Body of pancreas (tissue), 4 donors: ENCODE results near the gene DNAJC1. TPM values are rescaled to one million over a fixed set of nuclear protein-coding genes. Genes with fewer than 3 reads are reported as not detected.
A peak's percentile ranks its signal among the peaks of the same experiment; 100 is the strongest.

Experiments used
- ATAC-seq: fragments of 150-250 bp; one replicate; pipeline ENCODE4 v1.9.1; 2016
- DNase-seq, 4 donors: peaks; one replicate each; pipeline ENCODE4 v3.0.0-alpha.2; 2019
- H3K27ac ChIP-seq, 4 donors: fragments of 200-600 bp; sonication (generic); 1 replicate in 3 of 4; 2 replicates in 1 of 4; pipeline versions ENCODE4 v1.5.1 to v1.6.1; 2016 to 2019; ENCODE audit warnings: mild to moderate bottlenecking in 1 of 4, mixed read lengths in 1 of 4, moderate library complexity in 1 of 4
- H3K27me3 ChIP-seq, 2 donors: fragments of 200-600 bp; sonication (generic); one replicate each; pipeline ENCODE4 v1.6.0; 2016; ENCODE audit warnings: mild to moderate bottlenecking in 1 of 2
- H3K36me3 ChIP-seq, 2 donors: fragments of 200-600 bp; sonication (generic); replicated peaks in 1 of 2; 2 replicates each; pipeline ENCODE4 v1.5.1; 2016; ENCODE audit warnings: low read depth in 2 of 2; ENCODE audit not compliant: insufficient read depth in 1 of 2
- H3K4me1 ChIP-seq: fragments of 200-600 bp; sonication (generic); one replicate; pipeline ENCODE4 v1.6.0; 2016
- H3K4me3 ChIP-seq, 2 donors: fragments of 200-600 bp; sonication (generic); 1 replicate in 1 of 2; 2 replicates in 1 of 2; pipeline ENCODE4 v1.5.1; 2016 to 2019
- H3K9me3 ChIP-seq, 3 donors: fragments of 200-600 bp; sonication (generic); 1 replicate in 2 of 3; 2 replicates in 1 of 3; pipeline ENCODE4 v1.5.1; 2016
- POLR2A ChIP-seq, 3 donors: fragments of 450-650 bp; IDR thresholded peaks; one replicate each; pipeline ENCODE4 v1.6.1; 2016; ENCODE audit warnings: antibody characterized with exemption in 3 of 3, mild to moderate bottlenecking in 2 of 3
- WGBS, 2 donors: methylation state at CpG; one replicate each; pipeline ENCODE4 v1.1.5; 2017; 5-methylcytosine and 5-hydroxymethylcytosine counted together
- intact Hi-C: fragments of 100-400 bp; cut with DNase I; formaldehyde crosslinking; loops from one replicate; pipeline ENCODE4 v1.15.1; 2023
- total RNA-seq, 2 donors: library from RNA; depleted of rRNA; stranded (reverse); fragments of >200 nt; gene quantifications; one replicate each; pipeline ENCODE4 v1.1.0, GENCODE V29; 2016
- TF ChIP-seq, protein P1 (sequence below), 7 experiments: fragments of 450-650 bp in 4 of 7; fragments of 200-600 bp in 3 of 7; sonication (generic) in 3 of 7; IDR thresholded peaks; one replicate each; pipeline ENCODE4 v1.5.1; 2016 to 2019; ENCODE audit warnings: antibody characterized with exemption in 7 of 7

The DNAJC1 gene
- total RNA-seq, 2 donors from 2014 or later, result 45.7 to 90.3 TPM

GRCh38 chr10:21995557-21995956 lies 8.0 kb downstream of the DNAJC1 start:
- DNase-seq (no peak), ATAC-seq (no peak)
- intact Hi-C loops, result loop anchor here (10.0 kb wide), 1 partner anchor 999 kb away; no protein-coding TSS in a partner anchor
- no peak for TF ChIP-seq POLR2A (IDR thresholded peaks at IDR 0.05)
- TF ChIP-seq, protein P1, sequence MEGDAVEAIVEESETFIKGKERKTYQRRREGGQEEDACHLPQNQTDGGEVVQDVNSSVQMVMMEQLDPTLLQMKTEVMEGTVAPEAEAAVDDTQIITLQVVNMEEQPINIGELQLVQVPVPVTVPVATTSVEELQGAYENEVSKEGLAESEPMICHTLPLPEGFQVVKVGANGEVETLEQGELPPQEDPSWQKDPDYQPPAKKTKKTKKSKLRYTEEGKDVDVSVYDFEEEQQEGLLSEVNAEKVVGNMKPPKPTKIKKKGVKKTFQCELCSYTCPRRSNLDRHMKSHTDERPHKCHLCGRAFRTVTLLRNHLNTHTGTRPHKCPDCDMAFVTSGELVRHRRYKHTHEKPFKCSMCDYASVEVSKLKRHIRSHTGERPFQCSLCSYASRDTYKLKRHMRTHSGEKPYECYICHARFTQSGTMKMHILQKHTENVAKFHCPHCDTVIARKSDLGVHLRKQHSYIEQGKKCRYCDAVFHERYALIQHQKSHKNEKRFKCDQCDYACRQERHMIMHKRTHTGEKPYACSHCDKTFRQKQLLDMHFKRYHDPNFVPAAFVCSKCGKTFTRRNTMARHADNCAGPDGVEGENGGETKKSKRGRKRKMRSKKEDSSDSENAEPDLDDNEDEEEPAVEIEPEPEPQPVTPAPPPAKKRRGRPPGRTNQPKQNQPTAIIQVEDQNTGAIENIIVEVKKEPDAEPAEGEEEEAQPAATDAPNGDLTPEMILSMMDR (IDR thresholded peaks at IDR 0.05), result no peak
- no peak overlapping the region for H3K4me3 ChIP-seq
- no peak overlapping the region for H3K27ac ChIP-seq
- peaks cover 7% of the 10 kb centered on the region for H3K4me1 ChIP-seq
- 57 to 64% methylated on average over 2 of the region's 2 CpGs for WGBS, 2 donors
- no peaks in the 10 kb centered on the region for H3K9me3 ChIP-seq
- no peaks in the 10 kb centered on the region for H3K27me3 ChIP-seq
- H3K36me3 ChIP-seq, result no peaks in the 10 kb centered on the region

DNA sequence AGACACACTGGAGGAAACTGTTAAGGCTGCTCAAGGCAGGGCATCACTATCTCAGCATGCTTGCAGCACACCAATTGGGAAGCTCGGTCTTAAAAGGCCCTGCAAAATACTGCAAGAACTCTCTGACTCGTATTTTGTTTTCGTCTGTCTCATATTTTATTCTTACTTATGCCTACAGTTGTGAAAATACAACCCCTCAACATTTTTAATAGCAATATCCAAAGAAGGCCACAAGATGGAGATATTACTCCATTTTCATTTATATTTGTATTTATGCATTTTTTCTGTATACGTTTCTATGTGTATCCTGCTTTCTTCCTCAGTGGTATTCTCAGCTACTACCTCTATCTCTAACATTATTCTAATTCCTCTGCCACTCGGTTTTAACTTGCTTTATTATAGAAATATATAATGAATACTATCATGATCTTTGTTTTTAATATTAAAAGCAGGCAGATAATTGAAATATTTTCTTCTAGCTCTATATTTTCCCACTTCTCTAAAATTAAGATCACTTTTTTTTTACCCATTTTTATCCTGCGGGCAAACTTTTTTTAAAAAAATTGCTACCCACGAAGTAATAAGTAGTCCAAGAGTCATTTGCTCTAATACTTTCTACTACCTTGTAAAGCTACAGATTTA lies 10.0 kb downstream of the DNAJC1 start:
- DNase-seq (no peak), ATAC-seq (no peak)
- no peaks in the 10 kb centered on the region for H3K36me3 ChIP-seq
- intact Hi-C loops, result loop anchor here (10.0 kb wide), 1 partner anchor 1001 kb away; no protein-coding TSS in a partner anchor
- no peaks in the 10 kb centered on the region for H3K27me3 ChIP-seq
- H3K4me3 ChIP-seq, result no peak overlapping the region
- WGBS, 2 donors, result 38 to 41% methylated on average over 7 of the region's 7 CpGs
- TF ChIP-seq, protein P1 (IDR thresholded peaks at IDR 0.05), result peak; percentile 13 to 81 (median 65)
- no peak for TF ChIP-seq POLR2A (IDR thresholded peaks at IDR 0.05)
- peaks cover 11% of the 10 kb centered on the region for H3K4me1 ChIP-seq
- no peaks in the 10 kb centered on the region for H3K9me3 ChIP-seq
- H3K27ac ChIP-seq, result no peak overlapping the region

DNA sequence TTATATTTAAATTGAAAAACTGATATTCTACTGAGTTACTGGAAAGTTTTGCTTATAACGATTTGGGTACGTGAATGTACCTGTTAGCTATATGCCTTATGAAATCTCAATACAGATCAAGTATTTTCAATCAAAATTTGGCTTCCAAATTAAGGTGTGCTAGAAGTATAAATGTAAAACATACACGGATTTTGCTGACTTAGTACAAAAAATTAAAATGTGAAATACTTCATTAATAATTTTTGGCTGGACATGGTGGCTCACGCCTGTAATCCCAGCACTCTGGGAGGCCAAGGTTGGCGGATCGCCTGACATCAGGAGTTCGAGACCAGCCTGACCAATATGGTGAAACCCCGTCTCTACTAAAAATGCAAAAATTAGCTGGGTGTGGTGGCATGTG lies 11.7 kb downstream of the DNAJC1 start:
- no peaks in the 10 kb centered on the region for H3K27me3 ChIP-seq
- H3K36me3 ChIP-seq, result no peaks in the 10 kb centered on the region
- DNase-seq, result no peak
- TF ChIP-seq, protein P1 (IDR thresholded peaks at IDR 0.05), result no peak
- no peak for TF ChIP-seq POLR2A (IDR thresholded peaks at IDR 0.05)
- H3K4me3 ChIP-seq, result no peak overlapping the region
- peaks cover 11% of the 10 kb centered on the region for H3K4me1 ChIP-seq
- H3K27ac ChIP-seq, result no peak overlapping the region
- intact Hi-C loops, result loop anchor here (10.0 kb wide), 1 partner anchor 1003 kb away; no protein-coding TSS in a partner anchor
- WGBS, 2 donors, result 89 to 93% methylated on average over 8 of the region's 8 CpGs
- H3K9me3 ChIP-seq, result no peaks in the 10 kb centered on the region
- no peak for ATAC-seq

- Histone ChIP-seq H3K4me1 (peaks cover 9% of the 10 kb centered on the region), H3K27me3 (no peaks in the 10 kb centered on the region), H3K27ac (no peak overlapping the region), H3K4me3 (no peak overlapping the region), H3K9me3 (no peaks in the 10 kb centered on the region), H3K36me3 (no peaks in the 10 kb centered on the region)
- TF ChIP-seq, protein P1 (IDR thresholded peaks at IDR 0.05), result no peak
- no peak for TF ChIP-seq POLR2A (IDR thresholded peaks at IDR 0.05)
- no peak for ATAC-seq
- no peak for DNase-seq
- whole genome bisulfite sequencing, 2 donors, result 67 to 79% methylated on average over 1 of the region's 1 CpG
- intact Hi-C loops, result loop anchor here (10.0 kb wide), 1 partner anchor 1004 kb away; no protein-coding TSS in a partner anchor
Observed at GRCh38 chr10:21990449-21990848, 13.1 kb downstream of the DNAJC1 start.
